ENCODE measurements around the gene DENND1B. TPM values are rescaled to one million over a fixed set of nuclear protein-coding genes. Genes with fewer than 3 reads are reported as not detected.

Gene DENND1B
- total and polyA plus RNA-seq, 2 donors (not counting 1 experiment from before 2014, with no cell fraction given): 4.3 to 25.4 TPM

GRCh38 chr1:197801684-197802083 is 26.4 kb upstream of the DENND1B start:
- DNase-seq (no peak), ATAC-seq (ENCODE audit: low read depth) (no peak)
- Histone ChIP-seq H3K4me3 (ENCODE audit: control extremely low read depth in 1 of 5, extremely low read depth in 1 of 5, insufficient read depth in 1 of 5, low read depth in 2 of 5, low read length in 4 of 5) (no peak overlapping the region), H3K79me2 (ENCODE audit: control insufficient read depth, insufficient read depth, low read length) (no peaks in the 10 kb centered on the region), H2AFZ (ENCODE audit: insufficient read depth, low read depth, low read length, poor library complexity, severe bottlenecking) (no peak overlapping the region), H3K9ac (ENCODE audit: low read length) (no peak overlapping the region), H4K20me1 (ENCODE audit: control insufficient read depth, insufficient read depth, low read length, poor library complexity, severe bottlenecking) (no peaks in the 10 kb centered on the region), H3K36me3 (replicated peaks in 1 of 2; ENCODE audit: control extremely low read depth in 1 of 2, control insufficient read depth in 1 of 2, extremely low read depth in 1 of 2, insufficient read depth in 2 of 2, low read length in 1 of 2) (no peaks in the 10 kb centered on the region), H3K27ac (ENCODE audit: low read length in 2 of 2) (no peak overlapping the region), H3K4me1 (ENCODE audit: control insufficient read depth in 2 of 2, insufficient read depth in 2 of 2, low read length in 2 of 2) (no peaks in the 10 kb centered on the region), H3K4me2 (replicated peaks; ENCODE audit: low read depth, low read length, poor library complexity, severe bottlenecking) (no peak overlapping the region), H3K9me3 (ENCODE audit: control extremely low read depth in 1 of 3, control insufficient read depth in 2 of 3, insufficient read depth in 1 of 3, low read length in 2 of 3) (peaks cover 0 to 37% (median 32%) of the 10 kb centered on the region in 3 donors), H3K27me3 (replicated peaks in 1 of 4; ENCODE audit: control extremely low read depth in 1 of 4, control insufficient read depth in 3 of 4, insufficient read depth in 4 of 4, low read length in 3 of 4) (peaks cover 0 to 9% (median 2%) of the 10 kb centered on the region in 4 experiments)
- H3K4me1 Mint-ChIP-seq: no peaks in the 10 kb centered on the region
- TF ChIP-seq CTCF (IDR thresholded peaks at IDR 0.05) (no peak), EZH2 (IDR thresholded peaks at IDR 0.05; ENCODE audit: borderline replicate concordance, insufficient read depth, low read depth, low read length, poor library complexity, severe bottlenecking) (no peak)
- CTCF ChIA-PET: no interaction called here
- peaks cover 11% of the 10 kb centered on the region for H3K9me3 Mint-ChIP-seq (ENCODE audit: insufficient read depth)
- no peaks in the 10 kb centered on the region for H3K27me3 Mint-ChIP-seq
- H3K4me3 Mint-ChIP-seq: no peak overlapping the region
- 94% methylated on average over 4 of the region's 4 CpGs for WGBS (ENCODE audit: insufficient coverage)
- intact Hi-C loops (cut with micrococcal nuclease): no loop called here
- POLR2A ChIA-PET: no interaction called here
- no peak overlapping the region for H3K27ac Mint-ChIP-seq

DNA sequence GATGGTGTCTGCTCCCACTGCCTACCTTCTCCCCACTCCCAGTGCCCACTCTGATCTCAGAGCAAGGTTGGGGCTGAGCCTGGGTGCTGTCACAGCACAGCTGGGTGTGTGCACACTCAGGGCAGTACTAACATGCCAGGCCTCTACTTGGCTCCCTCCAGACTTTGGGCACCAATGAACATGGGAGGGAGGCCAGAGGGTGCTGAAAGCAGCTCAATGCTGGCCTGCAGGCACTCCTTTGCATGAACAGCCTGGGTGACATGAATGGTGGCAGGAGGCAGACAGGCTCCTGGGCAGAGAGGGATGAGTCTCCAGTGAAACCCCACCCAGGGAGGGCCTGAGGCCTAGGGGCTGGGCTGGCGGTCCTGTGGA is 25.8 kb upstream of the DENND1B start:
- Histone ChIP-seq H3K27me3 (replicated peaks in 1 of 4; ENCODE audit: control extremely low read depth in 1 of 4, control insufficient read depth in 3 of 4, insufficient read depth in 4 of 4, low read length in 3 of 4) (peaks cover 0 to 9% (median 2%) of the 10 kb centered on the region in 4 experiments), H3K4me1 (ENCODE audit: control insufficient read depth in 2 of 2, insufficient read depth in 2 of 2, low read length in 2 of 2) (no peaks in the 10 kb centered on the region), H3K9ac (ENCODE audit: low read length) (no peak overlapping the region), H3K9me3 (ENCODE audit: control extremely low read depth in 1 of 3, control insufficient read depth in 2 of 3, insufficient read depth in 1 of 3, low read length in 2 of 3) (peaks cover 0 to 38% (median 37%) of the 10 kb centered on the region in 3 donors), H4K20me1 (ENCODE audit: control insufficient read depth, insufficient read depth, low read length, poor library complexity, severe bottlenecking) (no peaks in the 10 kb centered on the region), H3K4me3 (ENCODE audit: control extremely low read depth in 1 of 5, extremely low read depth in 1 of 5, insufficient read depth in 1 of 5, low read depth in 2 of 5, low read length in 4 of 5) (no peak overlapping the region), H3K4me2 (replicated peaks; ENCODE audit: low read depth, low read length, poor library complexity, severe bottlenecking) (no peak overlapping the region), H3K36me3 (replicated peaks in 1 of 2; ENCODE audit: control extremely low read depth in 1 of 2, control insufficient read depth in 1 of 2, extremely low read depth in 1 of 2, insufficient read depth in 2 of 2, low read length in 1 of 2) (no peaks in the 10 kb centered on the region), H2AFZ (ENCODE audit: insufficient read depth, low read depth, low read length, poor library complexity, severe bottlenecking) (no peak overlapping the region), H3K79me2 (ENCODE audit: control insufficient read depth, insufficient read depth, low read length) (no peaks in the 10 kb centered on the region), H3K27ac (ENCODE audit: low read length in 2 of 2) (no peak overlapping the region)
- no peak overlapping the region for H3K27ac Mint-ChIP-seq
- DNase-seq (no peak), ATAC-seq (ENCODE audit: low read depth) (no peak)
- TF ChIP-seq EZH2 (IDR thresholded peaks at IDR 0.05; ENCODE audit: borderline replicate concordance, insufficient read depth, low read depth, low read length, poor library complexity, severe bottlenecking) (no peak), CTCF (IDR thresholded peaks at IDR 0.05) (no peak)
- ChIA-PET POLR2A (no interaction called here), CTCF (no interaction called here)
- H3K4me1 Mint-ChIP-seq: no peaks in the 10 kb centered on the region
- no peak overlapping the region for H3K4me3 Mint-ChIP-seq
- peaks cover 15% of the 10 kb centered on the region for H3K9me3 Mint-ChIP-seq (ENCODE audit: insufficient read depth)
- H3K27me3 Mint-ChIP-seq: no peaks in the 10 kb centered on the region
- intact Hi-C loops (cut with micrococcal nuclease): no loop called here
- whole genome bisulfite sequencing (ENCODE audit: insufficient coverage): 100% methylated on average over 1 of the region's 1 CpG
